K562 (cell line): ENCODE results near the gene PTCH1. TPM values are rescaled to one million over a fixed set of nuclear protein-coding genes. Genes with fewer than 3 reads are reported as not detected.

Experiments
- ADNP ChIP-seq: fragments of 200-800 bp; sonication (Bioruptor generic); IDR thresholded peaks from 2 replicates; pipeline ENCODE4 v1.6.1; 2016; ENCODE audit warnings: missing genetic modification characterization, missing compliant biosample characterization
- BRF2 ChIP-seq: IDR thresholded peaks from 3 replicates; pipeline ENCODE4 v1.6.1; 2011; ENCODE audit warnings: borderline replicate concordance, mild to moderate bottlenecking; ENCODE audit not compliant: insufficient read length, insufficient read depth
- E2F8 ChIP-seq: fragments of 450-650 bp; IDR thresholded peaks from 2 replicates; pipeline ENCODE4 v1.7.1; 2018; ENCODE audit warnings: mild to moderate bottlenecking, low read depth; ENCODE audit not compliant: partially characterized antibody
- ERF ChIP-seq: fragments of 450-650 bp; formaldehyde crosslinking; IDR thresholded peaks from 2 replicates; pipeline ENCODE4 v1.4.0; 2020; ENCODE audit warnings: mild to moderate bottlenecking, mixed read lengths
- FOXO4 ChIP-seq: fragments of 450-650 bp; formaldehyde crosslinking; IDR thresholded peaks from 2 replicates; pipeline ENCODE4 v1.4.0; 2020; ENCODE audit warnings: mild to moderate bottlenecking, moderate library complexity
- HNRNPK ChIP-seq: fragments of 200-400 bp; formaldehyde crosslinking; IDR thresholded peaks from one replicate; pipeline ENCODE4 v1.6.1; 2018; ENCODE audit warnings: mild to moderate bottlenecking, low read depth, low read length; ENCODE audit not compliant: poor library complexity, severe bottlenecking
- NFXL1 ChIP-seq: fragments of 450-650 bp; formaldehyde crosslinking; IDR thresholded peaks from 2 replicates; pipeline ENCODE4 v1.4.0; 2021; ENCODE audit warnings: mild to moderate bottlenecking
- ZNF24 ChIP-seq: fragments of 450-650 bp; IDR thresholded peaks from 2 replicates; pipeline ENCODE4 v1.6.1; 2016
- ZNF318 ChIP-seq, 2 experiments: fragments of 450-650 bp; IDR thresholded peaks; 2 replicates each; pipeline ENCODE4 v1.6.1; 2016; ENCODE audit warnings: mild to moderate bottlenecking in 2 of 2, borderline replicate concordance in 1 of 2, low read depth in 1 of 2, moderate library complexity in 1 of 2
- ZNF395 ChIP-seq: fragments of 200-800 bp; sonication (Bioruptor generic); IDR thresholded peaks from 2 replicates; pipeline ENCODE4 v1.6.1; 2017; ENCODE audit warnings: missing genetic modification characterization, missing compliant biosample characterization
- polyA plus RNA-seq, 8 experiments: library from polyadenylated mRNA; depleted of rRNA in 4 of 8; stranded (reverse) in 5 of 8; unstranded in 3 of 8; fragments of >200 nt; fragmentation: Nextera tagmentation in 2 of 8; fragmentation: Illumina TruSeq in 1 of 8; extraction: Ambion mirVana in 2 of 8; extraction: Trizol in 1 of 8; gene quantifications; 2 replicates each; pipeline versions ENCODE4 v1.2.1 to v1.2.3, GENCODE V29; 2011 to 2014; ENCODE audit warnings: inconsistent platforms in 1 of 8, missing spikeins in 1 of 8
- total RNA-seq, 7 experiments: library from RNA; depleted of rRNA in 6 of 7; stranded (reverse); fragments of >200 nt in 6 of 7; fragmentation: Illumina TruSeq in 2 of 7; extraction: Trizol in 2 of 7; gene quantifications; 2 replicates each; pipeline versions ENCODE4 v1.2.1 to v1.2.3, GENCODE V29; 2011 to 2021; ENCODE audit warnings: low replicate concordance in 1 of 7

PTCH1 gene
- total and polyA plus RNA-seq, 9 of the 15 experiments (the other 6 are each of a cell fraction or from before 2014, with no cell fraction given): 0.70 to 9.9 (median 3.8) TPM

GRCh38 chr9:95462249-95463147 lies 54.3 kb downstream of the PTCH1 start (continued):
- peak in 1 of 2 experiments; percentile 98; a peak in 3 of 4 replicates for TF ChIP-seq ZNF318 (IDR thresholded peaks at IDR 0.05; ENCODE audit: borderline replicate concordance in 1 of 2, low read depth in 1 of 2)
- TF ChIP-seq FOXO4: no peak
- peak; percentile 61; the same call in 1 of the 2 replicates for TF ChIP-seq ZNF24
- TF ChIP-seq HNRNPK: no peak
- no peak for TF ChIP-seq ADNP
- no peak for TF ChIP-seq NFXL1 (CRISPR knock-in tag)
- no peak for TF ChIP-seq BRF2
- TF ChIP-seq ZNF395: peak; percentile 99
- TF ChIP-seq ERF: no peak
- TF ChIP-seq E2F8: no peak
